Liver (tissue), 3 donors: ENCODE measurements around the gene ULK4.

Experiments
- ATF3 ChIP-seq: IDR thresholded peaks from 2 replicates; pipeline ENCODE4 v1.6.1; 2016; ENCODE audit warnings: antibody characterized with exemption
- CTCF ChIP-seq: fragments of 150-350 bp; IDR thresholded peaks from 2 replicates; pipeline ENCODE4 v1.5.1; 2017; ENCODE audit warnings: improper control_type of control experiment, low read depth, low read length; ENCODE audit not compliant: missing input control
- EGR1 ChIP-seq, 2 donors: IDR thresholded peaks; 2 replicates each; pipeline ENCODE4 v1.6.1; 2016 to 2018; ENCODE audit warnings: antibody characterized with exemption in 2 of 2, low read depth in 2 of 2
- FOXA2 ChIP-seq: IDR thresholded peaks from 2 replicates; pipeline ENCODE4 v1.6.1; 2016; ENCODE audit warnings: antibody characterized with exemption
- HNF4A ChIP-seq, 2 donors: conservative IDR thresholded peaks; 2 replicates each; pipeline ENCODE4 v1.6.1; 2016; ENCODE audit warnings: antibody characterized with exemption in 2 of 2, mild to moderate bottlenecking in 2 of 2
- JUND ChIP-seq, 2 donors: IDR thresholded peaks; 2 replicates each; pipeline ENCODE4 v1.6.1; 2016; ENCODE audit warnings: antibody characterized with exemption in 2 of 2
- MAX ChIP-seq: IDR thresholded peaks from 2 replicates; pipeline ENCODE4 v1.6.1; 2016; ENCODE audit warnings: antibody characterized with exemption
- RAD21 ChIP-seq, 2 donors: IDR thresholded peaks; 2 replicates each; pipeline ENCODE4 v1.6.1; 2016; ENCODE audit warnings: antibody characterized with exemption in 2 of 2, mild to moderate bottlenecking in 2 of 2
- REST ChIP-seq: IDR thresholded peaks from 2 replicates; pipeline ENCODE4 v1.6.1; 2016; ENCODE audit warnings: antibody characterized with exemption, mild to moderate bottlenecking
- RXRA ChIP-seq, 2 donors: IDR thresholded peaks; 2 replicates each; pipeline ENCODE4 v1.6.1; 2017 to 2018; ENCODE audit warnings: antibody characterized with exemption in 2 of 2, mild to moderate bottlenecking in 1 of 2
- SP1 ChIP-seq: IDR thresholded peaks from 2 replicates; pipeline ENCODE4 v1.6.1; 2018; ENCODE audit warnings: antibody characterized with exemption, mild to moderate bottlenecking
- TAF1 ChIP-seq: conservative IDR thresholded peaks from 2 replicates; pipeline ENCODE4 v1.6.1; 2016; ENCODE audit warnings: antibody characterized with exemption, mild to moderate bottlenecking
- YY1 ChIP-seq: IDR thresholded peaks from 2 replicates; pipeline ENCODE4 v1.6.1; 2016; ENCODE audit warnings: antibody characterized with exemption, mild to moderate bottlenecking
- ZBTB33 ChIP-seq: IDR thresholded peaks from 2 replicates; pipeline ENCODE4 v1.6.1; 2016; ENCODE audit warnings: antibody characterized with exemption
- donor health status: healthy.
- donor health status: healthy.

GRCh38 chr3:41460736-41461135 lies 501.2 kb downstream of the ULK4 start:
- TF ChIP-seq EGR1 (IDR thresholded peaks at IDR 0.05; ENCODE audit: low read depth in 2 of 2) (no peak), CTCF (no peak), RAD21 (IDR thresholded peaks at IDR 0.05) (no peak), ATF3 (no peak), YY1 (no peak), TAF1 (no peak), RXRA (IDR thresholded peaks at IDR 0.05) (no peak), REST (no peak), ZBTB33 (no peak), HNF4A (conservative IDR thresholded peaks at IDR 0.05) (no peak), MAX (no peak), JUND (IDR thresholded peaks at IDR 0.05) (no peak), SP1 (no peak), FOXA2 (no peak)
